ENCODE measurements around the gene GAS2L2. TPM values are rescaled to one million over a fixed set of nuclear protein-coding genes. Genes with fewer than 3 reads are reported as not detected.
A peak's percentile ranks its signal among the peaks of the same experiment; 100 is the strongest.

Gene GAS2L2
- total RNA-seq, 1 donor from 2014 or later, result not detected

DNA sequence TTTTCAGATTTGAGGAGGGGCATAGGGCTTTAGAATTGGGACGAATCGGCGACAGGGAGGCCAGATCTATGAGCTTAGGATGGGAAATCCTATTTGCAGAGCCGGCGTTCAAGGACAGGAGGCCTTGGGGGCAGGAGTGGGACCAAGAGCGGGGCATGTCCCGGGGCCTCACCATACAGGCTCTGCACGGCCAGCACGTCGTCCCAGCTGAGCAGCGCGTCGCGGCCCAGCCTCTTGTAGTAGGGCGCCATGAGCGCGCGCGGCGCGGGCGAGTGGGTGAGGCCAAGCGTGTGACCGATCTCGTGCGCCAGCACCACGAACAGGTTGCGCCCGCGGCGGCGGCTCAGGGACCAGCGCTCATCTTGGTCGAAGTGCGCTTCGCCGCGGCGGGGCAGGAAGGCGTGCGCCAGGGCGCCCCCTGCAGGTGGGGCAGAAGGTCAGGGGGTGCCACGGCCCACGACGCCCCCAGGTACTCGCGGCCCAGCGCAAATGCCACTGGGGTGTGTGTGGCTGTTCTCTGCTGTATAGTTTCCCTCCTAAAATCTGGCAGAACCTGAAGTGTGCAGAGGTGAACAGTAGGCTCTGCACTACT lies 17.0 kb upstream of the GAS2L2 start:
- no peaks in the 10 kb centered on the region for H3K36me3 Mint-ChIP-seq
- no peak overlapping the region for H3K9ac ChIP-seq
- no peak overlapping the region for H3K4me3 ChIP-seq
- TF ChIP-seq EZH2phosphoT487 (IDR thresholded peaks at IDR 0.05), result no peak
- TF ChIP-seq, protein P1, sequence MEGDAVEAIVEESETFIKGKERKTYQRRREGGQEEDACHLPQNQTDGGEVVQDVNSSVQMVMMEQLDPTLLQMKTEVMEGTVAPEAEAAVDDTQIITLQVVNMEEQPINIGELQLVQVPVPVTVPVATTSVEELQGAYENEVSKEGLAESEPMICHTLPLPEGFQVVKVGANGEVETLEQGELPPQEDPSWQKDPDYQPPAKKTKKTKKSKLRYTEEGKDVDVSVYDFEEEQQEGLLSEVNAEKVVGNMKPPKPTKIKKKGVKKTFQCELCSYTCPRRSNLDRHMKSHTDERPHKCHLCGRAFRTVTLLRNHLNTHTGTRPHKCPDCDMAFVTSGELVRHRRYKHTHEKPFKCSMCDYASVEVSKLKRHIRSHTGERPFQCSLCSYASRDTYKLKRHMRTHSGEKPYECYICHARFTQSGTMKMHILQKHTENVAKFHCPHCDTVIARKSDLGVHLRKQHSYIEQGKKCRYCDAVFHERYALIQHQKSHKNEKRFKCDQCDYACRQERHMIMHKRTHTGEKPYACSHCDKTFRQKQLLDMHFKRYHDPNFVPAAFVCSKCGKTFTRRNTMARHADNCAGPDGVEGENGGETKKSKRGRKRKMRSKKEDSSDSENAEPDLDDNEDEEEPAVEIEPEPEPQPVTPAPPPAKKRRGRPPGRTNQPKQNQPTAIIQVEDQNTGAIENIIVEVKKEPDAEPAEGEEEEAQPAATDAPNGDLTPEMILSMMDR (IDR thresholded peaks at IDR 0.05), result peak; percentile 30
- no peak for TF ChIP-seq EZH2 (IDR thresholded peaks at IDR 0.05)
- H3K4me2 ChIP-seq, result no peak overlapping the region
- H3K27me3 Mint-ChIP-seq (ENCODE audit: insufficient read depth, low read depth), result peaks cover 6% of the 10 kb centered on the region
- no peak overlapping the region for H3K27ac ChIP-seq
- no peaks in the 10 kb centered on the region for H3K9me3 ChIP-seq (ENCODE audit: low read depth)
- H3K4me1 ChIP-seq, result peaks cover 41% of the 10 kb centered on the region
- H3K27me3 ChIP-seq, result no peaks in the 10 kb centered on the region
- H3K4me3 Mint-ChIP-seq, result no peak overlapping the region
- no peaks in the 10 kb centered on the region for H3K79me2 ChIP-seq (ENCODE audit: low read depth)
- H3K9me3 Mint-ChIP-seq, result no peaks in the 10 kb centered on the region
- H3K4me1 Mint-ChIP-seq, result peaks cover 43% of the 10 kb centered on the region
- no peaks in the 10 kb centered on the region for H3K36me3 ChIP-seq
- H3F3A ChIP-seq (ENCODE audit: low read depth), result peaks cover 20% of the 10 kb centered on the region
- no peak overlapping the region for H3K27ac Mint-ChIP-seq
- no peak overlapping the region for H2AFZ ChIP-seq (replicated peaks)
- H4K20me1 ChIP-seq (ENCODE audit: low read depth), result no peaks in the 10 kb centered on the region
- DNase-seq (ENCODE audit: low spot score), result no peak

DNA sequence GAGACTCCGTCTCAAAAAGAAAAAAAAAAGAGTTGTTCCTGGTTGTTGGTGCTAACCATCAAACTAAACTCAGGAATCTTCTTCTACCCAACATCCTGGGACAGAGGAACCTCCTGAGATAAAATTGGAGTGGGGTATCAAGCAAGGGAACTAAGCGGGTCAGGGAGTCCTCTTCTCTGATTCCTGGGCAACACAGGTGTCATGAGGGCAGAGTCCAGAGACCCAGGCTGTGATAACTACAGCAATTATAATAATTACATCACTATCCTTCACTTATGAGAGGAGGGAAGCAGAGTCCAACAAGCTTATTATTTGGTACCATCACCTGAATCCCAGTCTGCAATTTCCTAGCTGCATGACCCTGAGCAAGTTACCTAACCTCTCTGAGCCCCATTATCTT lies 15.8 kb upstream of the GAS2L2 start:
- H2AFZ ChIP-seq (replicated peaks), result no peak overlapping the region
- no peaks in the 10 kb centered on the region for H3K79me2 ChIP-seq (ENCODE audit: low read depth)
- H3K36me3 ChIP-seq, result no peaks in the 10 kb centered on the region
- no peaks in the 10 kb centered on the region for H3K9me3 ChIP-seq (ENCODE audit: low read depth)
- TF ChIP-seq EZH2phosphoT487 (IDR thresholded peaks at IDR 0.05) (no peak), EZH2 (IDR thresholded peaks at IDR 0.05) (no peak)
- TF ChIP-seq, protein P1 (IDR thresholded peaks at IDR 0.05), result no peak
- H3K9ac ChIP-seq, result no peak overlapping the region
- DNase-seq (ENCODE audit: low spot score), result no peak
- no peak overlapping the region for H3K4me3 ChIP-seq
- H3K36me3 Mint-ChIP-seq, result no peaks in the 10 kb centered on the region
- no peak overlapping the region for H3K27ac Mint-ChIP-seq
- peaks cover 24% of the 10 kb centered on the region for H3F3A ChIP-seq (ENCODE audit: low read depth)
- H3K27ac ChIP-seq, result no peak overlapping the region
- peaks cover 40% of the 10 kb centered on the region for H3K4me1 Mint-ChIP-seq
- no peak overlapping the region for H3K4me3 Mint-ChIP-seq
- H3K4me2 ChIP-seq, result no peak overlapping the region
- peaks cover 33% of the 10 kb centered on the region for H3K4me1 ChIP-seq
- H3K27me3 ChIP-seq, result no peaks in the 10 kb centered on the region
- peaks cover 5% of the 10 kb centered on the region for H3K27me3 Mint-ChIP-seq (ENCODE audit: insufficient read depth, low read depth)
- H3K9me3 Mint-ChIP-seq, result no peaks in the 10 kb centered on the region
- H4K20me1 ChIP-seq (ENCODE audit: low read depth), result no peaks in the 10 kb centered on the region

DNA sequence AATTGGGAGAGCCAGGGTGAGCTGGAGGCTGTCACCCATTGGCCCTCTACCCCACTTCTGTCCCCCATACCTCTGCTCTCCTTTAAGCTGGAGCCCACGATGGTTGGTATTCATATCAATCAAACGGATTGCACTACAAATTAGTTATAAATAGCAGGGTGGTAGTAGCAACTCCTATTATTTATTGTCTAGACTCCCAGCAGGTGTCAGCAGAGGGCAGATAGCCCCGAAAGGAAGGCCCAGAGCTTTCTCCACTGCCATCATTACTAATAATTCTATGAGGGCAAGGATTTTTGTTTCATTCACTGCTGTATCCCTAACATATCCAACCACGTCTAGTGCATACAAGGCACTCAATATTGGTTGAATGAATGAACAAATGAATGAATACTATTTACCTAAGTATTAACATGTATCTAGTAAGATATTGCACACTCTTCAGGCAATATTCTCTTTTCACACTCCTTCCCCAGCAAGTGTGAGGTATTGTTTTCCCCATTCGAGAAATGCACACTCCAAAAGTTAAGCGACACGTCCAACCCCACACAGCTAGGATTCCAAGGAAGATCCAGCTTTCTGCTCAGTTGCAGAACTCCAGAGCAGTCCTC lies 14.0 kb upstream of the GAS2L2 start:
- Histone ChIP-seq H4K20me1 (ENCODE audit: low read depth) (no peaks in the 10 kb centered on the region), H3K9me3 (ENCODE audit: low read depth) (no peaks in the 10 kb centered on the region), H3K27ac (no peak overlapping the region), H3F3A (ENCODE audit: low read depth) (peaks cover 29% of the 10 kb centered on the region), H2AFZ (replicated peaks) (no peak overlapping the region), H3K9ac (no peak overlapping the region), H3K4me1 (peaks cover 21% of the 10 kb centered on the region), H3K4me3 (no peak overlapping the region), H3K36me3 (no peaks in the 10 kb centered on the region), H3K79me2 (ENCODE audit: low read depth) (no peaks in the 10 kb centered on the region), H3K4me2 (no peak overlapping the region), H3K27me3 (no peaks in the 10 kb centered on the region)
- Mint-ChIP-seq H3K4me3 (no peak overlapping the region), H3K36me3 (no peaks in the 10 kb centered on the region), H3K27me3 (ENCODE audit: insufficient read depth, low read depth) (peaks cover 5% of the 10 kb centered on the region), H3K9me3 (no peaks in the 10 kb centered on the region), H3K27ac (no peak overlapping the region), H3K4me1 (peaks cover 30% of the 10 kb centered on the region)
- TF ChIP-seq EZH2 (IDR thresholded peaks at IDR 0.05) (no peak), EZH2phosphoT487 (IDR thresholded peaks at IDR 0.05) (no peak)
- TF ChIP-seq, protein P1 (IDR thresholded peaks at IDR 0.05), result peak; percentile 43
- no peak for DNase-seq (ENCODE audit: low spot score)

All from neural progenitor cell (in vitro differentiated cells).